HG02938 (cell line): ENCODE data around the gene CDCA3.

ENCODE experiments used
- ATAC-seq: cut with Tn5 transposase; IDR thresholded peaks from one replicate; pipeline ENCODE4 v1.9.1; 2021; ENCODE audit warnings: mild to moderate bottlenecking, moderate library complexity; ENCODE audit not compliant: unreplicated experiment

Gene CDCA3

DNA sequence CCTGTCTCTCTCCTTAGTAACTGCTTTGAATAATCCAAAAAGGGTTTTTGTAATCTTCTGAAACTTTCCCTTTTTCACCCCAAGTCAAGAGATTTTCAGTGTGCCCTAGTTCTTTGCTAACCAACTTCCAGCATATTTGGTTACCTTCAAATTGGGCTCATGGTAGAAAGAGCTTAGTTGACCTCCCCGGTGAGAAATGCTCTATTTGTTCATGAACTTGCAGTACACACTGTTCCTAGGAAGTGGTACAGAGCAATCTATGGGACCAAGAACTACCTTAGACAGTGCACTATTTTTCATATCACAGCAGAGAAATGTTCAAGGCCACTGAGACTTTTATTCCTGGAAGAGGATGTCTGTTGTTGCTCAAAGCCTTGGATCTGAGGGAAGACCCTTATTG, 2.5 kb upstream of the CDCA3 start:
- ATAC-seq = no peak

DNA sequence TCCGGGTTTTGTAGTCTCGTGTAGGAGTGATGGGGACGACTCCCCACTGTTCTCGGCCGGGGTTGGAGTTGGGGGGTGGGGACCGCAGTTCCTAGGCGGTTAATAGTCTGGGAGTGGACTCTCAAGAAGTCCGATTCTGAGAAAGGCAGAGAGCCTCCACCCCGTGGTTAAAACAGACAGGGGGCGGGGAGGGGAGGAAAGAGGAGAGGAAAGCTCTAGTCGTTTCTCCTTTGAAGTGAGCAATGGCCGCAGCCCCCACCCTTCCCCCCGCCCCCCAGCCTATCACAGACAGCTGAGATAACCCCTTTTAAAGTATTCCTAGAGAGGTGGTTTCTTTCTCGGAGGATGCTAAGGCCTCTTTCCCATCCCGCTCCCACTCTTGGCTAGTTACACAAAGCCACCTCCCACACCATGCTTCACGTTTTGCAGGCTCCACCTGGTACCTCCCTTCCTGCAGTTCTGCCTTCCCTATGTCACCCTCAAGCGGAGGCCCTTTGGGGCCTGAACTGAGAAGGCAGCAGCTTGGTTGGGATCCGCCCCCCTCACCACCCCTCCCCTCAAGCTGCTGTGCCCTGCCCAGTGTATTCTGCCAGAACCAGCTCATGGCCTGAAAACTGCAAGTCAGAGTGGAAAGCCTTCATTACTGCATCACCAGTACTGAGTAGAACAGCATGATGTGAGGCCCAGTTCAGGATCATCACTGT, 1.7 kb upstream of the CDCA3 start:
- ATAC-seq = no peak

GRCh38 chr12:6851921-6852650, 1.0 kb upstream of the CDCA3 start, which contains the start of gene USP5:
Gene USP5 (plus strand): TSS chr12:6852150. CDS start chr12:6852180, 30 bp downstream.
- peak; percentile 72 for ATAC-seq

GRCh38 chr12:6850796-6851152, 312 bp downstream of the CDCA3 start:
- ATAC-seq = no peak

DNA sequence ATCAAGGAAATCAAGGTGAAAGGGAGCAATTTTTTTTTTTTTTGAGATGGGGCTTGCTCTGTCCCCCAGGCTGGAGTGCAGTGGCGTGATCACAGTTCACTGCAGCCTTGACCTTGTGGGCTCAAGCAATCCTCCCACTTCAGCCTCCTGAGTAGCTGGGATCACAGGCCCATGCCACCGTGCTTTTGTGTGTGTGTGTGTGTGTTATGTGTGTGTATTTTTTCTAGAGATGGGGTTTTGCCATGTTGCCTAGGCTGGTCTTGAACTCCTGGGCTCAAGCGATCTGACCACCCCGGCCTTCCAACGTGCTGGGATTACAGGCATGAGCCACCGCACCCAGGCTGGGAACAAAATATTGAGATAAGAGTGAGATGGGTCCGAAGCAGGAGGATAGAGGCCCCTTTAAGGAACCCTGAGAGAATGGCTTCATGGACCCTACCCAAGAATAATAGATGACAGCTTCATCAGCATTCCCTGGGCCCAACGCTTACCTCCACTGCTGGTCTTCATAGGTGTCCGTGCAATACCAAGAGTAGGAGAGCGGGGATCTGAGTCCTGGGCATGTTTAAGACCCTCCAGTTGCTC, 1.0 kb downstream of the CDCA3 start:
- no peak for ATAC-seq

DNA sequence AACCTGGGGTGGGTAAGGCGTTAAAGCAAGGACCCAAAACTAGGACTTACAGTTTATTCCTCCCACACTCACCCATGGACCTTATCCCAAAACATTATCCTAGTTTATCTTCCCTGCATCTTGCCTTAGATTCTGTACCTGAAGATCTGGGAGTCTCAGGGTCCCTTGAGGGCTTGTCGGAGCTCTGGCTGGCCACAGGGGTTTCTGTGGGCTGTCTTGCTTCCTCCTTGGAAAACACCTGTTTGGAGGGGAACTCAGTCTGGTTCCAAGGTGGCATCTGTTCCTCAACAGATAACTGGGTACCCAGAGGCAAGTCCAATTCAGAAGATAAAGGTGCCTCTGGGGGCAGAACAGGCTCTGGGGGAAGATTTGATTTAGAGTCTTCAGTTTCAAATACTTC, 1.7 kb downstream of the CDCA3 start:
- ATAC-seq = no peak

- ATAC-seq = no peak
Observed at GRCh38 chr12:6847676-6848075, 3.4 kb downstream of the CDCA3 start.

DNA sequence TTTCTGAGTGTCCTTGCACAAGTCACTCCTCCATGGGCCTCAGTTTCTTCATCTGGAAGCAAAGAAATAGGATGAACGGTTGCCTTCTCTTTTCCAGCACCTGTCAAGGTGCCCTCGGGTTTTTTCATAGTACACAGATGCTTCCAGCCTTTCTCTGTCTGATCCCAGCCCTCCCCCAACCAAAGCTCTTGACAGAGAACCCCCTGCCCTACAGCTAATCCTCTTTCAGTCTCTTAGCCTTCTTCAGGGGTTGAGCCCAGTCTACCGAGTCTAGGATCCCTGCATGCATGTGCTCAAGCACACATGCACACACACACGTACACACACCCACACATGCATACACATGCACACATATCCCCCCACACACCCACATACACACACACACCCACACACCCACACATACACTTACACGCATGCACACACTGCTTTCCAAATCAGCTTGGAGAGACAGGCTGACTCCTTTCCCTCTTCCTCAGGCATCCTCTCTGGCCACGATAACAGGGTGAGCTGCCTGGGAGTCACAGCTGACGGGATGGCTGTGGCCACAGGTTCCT, 4.7 kb downstream of the CDCA3 start:
- no peak for ATAC-seq

DNA sequence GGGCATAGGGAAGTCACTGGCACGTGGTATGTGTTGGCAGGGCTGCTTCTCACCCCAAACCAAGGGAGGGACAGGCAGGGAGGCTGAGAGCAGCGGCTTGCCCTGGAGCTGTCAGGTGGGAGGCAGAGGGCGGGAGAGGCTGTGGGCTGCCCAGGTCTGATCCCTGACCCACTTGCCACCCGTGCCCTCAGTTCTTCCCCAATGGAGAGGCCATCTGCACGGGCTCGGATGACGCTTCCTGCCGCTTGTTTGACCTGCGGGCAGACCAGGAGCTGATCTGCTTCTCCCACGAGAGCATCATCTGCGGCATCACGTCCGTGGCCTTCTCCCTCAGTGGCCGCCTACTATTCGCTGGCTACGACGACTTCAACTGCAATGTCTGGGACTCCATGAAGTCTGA, 5.7 kb downstream of the CDCA3 start:
- ATAC-seq = no peak

- no peak for ATAC-seq
Observed at GRCh38 chr12:6843118-6843902, 7.8 kb downstream of the CDCA3 start.

- ATAC-seq = no peak
Observed at GRCh38 chr12:6842075-6842474, 9.0 kb downstream of the CDCA3 start.

DNA sequence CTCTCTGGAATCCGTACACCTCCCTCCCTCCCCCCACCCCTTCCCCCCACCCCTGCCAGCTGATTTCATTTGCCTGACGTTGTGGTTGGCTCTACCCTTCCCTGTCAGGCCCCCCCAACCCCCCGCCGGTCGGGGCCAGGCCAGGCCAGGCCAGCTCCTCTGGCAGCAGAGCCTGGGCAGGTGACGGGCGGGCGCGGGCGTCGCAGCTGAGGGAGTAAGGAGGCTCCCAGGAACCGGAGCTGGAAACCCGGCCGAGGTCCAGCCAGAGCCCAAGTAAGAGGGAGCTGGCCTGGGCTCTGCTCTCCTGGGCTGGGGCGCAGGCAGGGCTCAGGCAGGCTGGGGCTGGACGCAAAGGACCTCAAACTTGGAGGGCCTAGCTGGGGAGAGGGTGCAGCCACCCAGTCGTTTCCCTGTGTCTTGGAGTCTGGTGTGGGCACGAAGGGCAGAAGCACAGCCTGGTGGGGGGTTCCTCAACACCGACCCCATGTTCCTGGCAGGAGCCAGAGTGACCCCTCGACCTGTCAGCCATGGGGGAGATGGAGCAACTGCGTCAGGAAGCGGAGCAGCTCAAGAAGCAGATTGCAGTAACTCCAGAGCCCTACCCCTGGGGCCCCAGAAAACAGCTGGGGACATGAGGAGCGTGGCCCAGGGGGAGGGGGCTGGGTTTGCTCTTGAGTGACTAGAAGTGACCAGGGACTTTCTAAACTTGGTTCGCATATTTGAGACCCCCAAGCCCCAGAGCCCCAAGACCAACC, 10.1 kb downstream of the CDCA3 start, which contains the start of gene GNB3:
TSS of gene GNB3 (plus strand) at position 165 of the 755 bp plus-strand sequence. CDS start at position 528, 363 bp downstream.
- no peak for ATAC-seq

- no peak for ATAC-seq
Observed at GRCh38 chr12:6840330-6840729, 10.8 kb downstream of the CDCA3 start.

DNA sequence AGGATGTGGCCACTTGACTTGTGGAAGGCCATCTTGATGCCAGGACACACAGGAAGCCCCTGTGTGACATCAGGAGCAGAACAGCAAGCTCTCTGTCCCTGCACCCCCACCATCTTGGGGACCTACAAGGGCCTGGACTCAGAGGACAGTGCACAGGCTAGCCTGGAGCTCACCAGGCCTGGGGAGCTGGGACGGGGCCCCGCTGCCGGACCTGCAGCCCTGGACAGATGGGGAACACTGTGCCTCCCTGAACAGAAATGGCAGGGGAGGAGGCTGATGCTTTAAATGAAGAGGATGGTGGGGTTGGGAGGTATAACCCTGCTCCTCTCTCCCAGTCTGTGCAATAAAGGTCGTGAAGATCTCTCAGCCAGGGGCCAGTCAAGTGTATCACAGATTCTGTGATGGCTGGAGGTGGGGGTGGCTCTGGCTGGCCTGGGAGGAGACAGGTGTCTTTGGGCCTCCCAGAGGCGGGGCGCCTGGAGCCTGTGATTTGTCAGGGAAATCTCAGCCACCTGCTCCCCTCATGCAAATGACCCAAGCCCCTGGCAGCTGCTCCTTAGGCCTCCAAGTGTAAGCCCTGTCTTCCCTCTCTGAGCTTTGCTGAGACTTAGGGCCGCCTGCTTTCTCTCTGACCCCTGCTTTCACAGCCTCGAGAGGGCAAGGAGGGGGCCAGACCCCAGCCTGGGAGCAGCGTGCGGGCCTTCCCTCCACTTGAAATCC, 11.4 kb downstream of the CDCA3 start:
- ATAC-seq = no peak

GRCh38 chr12:6838854-6839253, 12.2 kb downstream of the CDCA3 start:
- ATAC-seq = no peak

GRCh38 chr12:6837370-6838060, 13.6 kb downstream of the CDCA3 start:
- ATAC-seq = no peak

- no peak for ATAC-seq
Observed at GRCh38 chr12:6836851-6837250, 14.2 kb downstream of the CDCA3 start.

GRCh38 chr12:6834873-6835272, 16.2 kb downstream of the CDCA3 start:
- ATAC-seq = no peak

- ATAC-seq = no peak
Observed at GRCh38 chr12:6834254-6834653, 16.8 kb downstream of the CDCA3 start.
